Activated CD8-positive, alpha-beta T cell treated with anti-CD3 and anti-CD28 coated beads for 36 hours (primary cell): ENCODE data around the gene PSAPL1. TPM values are rescaled to one million over a fixed set of nuclear protein-coding genes. Genes with fewer than 3 reads are reported as not detected.

Experiments used
- ATAC-seq: fragments of 200-7000 bp; cut with Tn5 transposase; one replicate; pipeline ENCODE4 v1.10.0; 2021; ENCODE audit warnings: mild to moderate bottlenecking, moderate library complexity
- CTCF ChIA-PET: fragments of 350-600 bp; sonication (Branson Sonifier 250); formaldehyde crosslinking; loops from one replicate; lab custom pipeline; 2021; ENCODE audit warnings: antibody characterized with exemption; lab: Charles Lee
- POLR2A ChIA-PET: fragments of 350-600 bp; sonication (Branson Sonifier 250); formaldehyde crosslinking; loops from one replicate; lab custom pipeline; 2021; ENCODE audit warnings: antibody characterized with exemption; lab: Charles Lee
- DNase-seq: peaks from one replicate; pipeline ENCODE4 v3.0.0-alpha.2; 2020
- H3K27ac Mint-ChIP-seq: one replicate; pipeline ENCODE4 v1.8.0; 2021; ENCODE audit warnings: mild to moderate bottlenecking, mixed read lengths
- H3K27me3 Mint-ChIP-seq: one replicate; pipeline ENCODE4 v1.8.0; 2021; ENCODE audit warnings: mixed read lengths
- H3K36me3 Mint-ChIP-seq: one replicate; pipeline ENCODE4 v1.8.0; 2021; ENCODE audit warnings: low read depth, mixed read lengths
- H3K4me1 Mint-ChIP-seq: one replicate; pipeline ENCODE4 v1.8.0; 2021; ENCODE audit warnings: low read depth, mixed read lengths
- H3K4me3 Mint-ChIP-seq: one replicate; pipeline ENCODE4 v1.8.0; 2021; ENCODE audit warnings: mild to moderate bottlenecking, moderate library complexity, mixed read lengths
- H3K9me3 Mint-ChIP-seq: one replicate; pipeline ENCODE4 v1.8.0; 2021; ENCODE audit warnings: mixed read lengths
- CTCF ChIP-seq: fragments of 200-600 bp; IDR thresholded peaks from one replicate; pipeline ENCODE4 v1.8.0; 2022; ENCODE audit warnings: antibody characterized with exemption, mild to moderate bottlenecking
- intact Hi-C: fragments of 100-400 bp; cut with micrococcal nuclease; formaldehyde crosslinking; loops from one replicate; pipeline ENCODE4 v1.10.0; 2022
- total RNA-seq, 2 experiments: library from RNA; stranded (reverse); gene quantifications; one replicate each; pipeline ENCODE4 v1.2.3, GENCODE V29; 2021

Gene PSAPL1
- total RNA-seq, 2 experiments from 2014 or later, result not detected

- H3K27me3 Mint-ChIP-seq, result peaks cover 6% of the 10 kb centered on the region
- intact Hi-C loops, result no loop called here
- no peaks in the 10 kb centered on the region for H3K9me3 Mint-ChIP-seq
- no peaks in the 10 kb centered on the region for H3K4me1 Mint-ChIP-seq
- H3K4me3 Mint-ChIP-seq, result no peak overlapping the region
- no peak overlapping the region for H3K27ac Mint-ChIP-seq
- CTCF ChIA-PET, result no interaction called here
- no peak for ATAC-seq
- POLR2A ChIA-PET, result no interaction called here
- DNase-seq, result no peak
- no peaks in the 10 kb centered on the region for H3K36me3 Mint-ChIP-seq
- TF ChIP-seq CTCF, result no peak
These were observed 42.1 kb upstream of the PSAPL1 start for GRCh38 chr4:7476820-7477219.

- no peaks in the 10 kb centered on the region for H3K4me1 Mint-ChIP-seq
- ChIA-PET POLR2A (interaction anchor here (0.5 kb wide), 1 partner anchor 14 kb away, joined by 3 read pairs; no protein-coding TSS in a partner anchor), CTCF (no interaction called here)
- ATAC-seq (no peak), DNase-seq (no peak)
- no peak for TF ChIP-seq CTCF
- peaks cover 6% of the 10 kb centered on the region for H3K27me3 Mint-ChIP-seq
- H3K27ac Mint-ChIP-seq, result no peak overlapping the region
- no peak overlapping the region for H3K4me3 Mint-ChIP-seq
- intact Hi-C loops, result no loop called here
- no peaks in the 10 kb centered on the region for H3K36me3 Mint-ChIP-seq
- H3K9me3 Mint-ChIP-seq, result no peaks in the 10 kb centered on the region
These were observed 40.5 kb upstream of the PSAPL1 start for GRCh38 chr4:7475207-7475606.

GRCh38 chr4:7474320-7474719, 39.6 kb upstream of the PSAPL1 start:
- POLR2A ChIA-PET, result no interaction called here
- TF ChIP-seq CTCF, result no peak
- ATAC-seq, result no peak
- H3K4me3 Mint-ChIP-seq, result no peak overlapping the region
- CTCF ChIA-PET, result no interaction called here
- H3K9me3 Mint-ChIP-seq, result no peaks in the 10 kb centered on the region
- no peak overlapping the region for H3K27ac Mint-ChIP-seq
- no peak for DNase-seq
- intact Hi-C loops, result no loop called here
- no peaks in the 10 kb centered on the region for H3K4me1 Mint-ChIP-seq
- H3K36me3 Mint-ChIP-seq, result no peaks in the 10 kb centered on the region
- H3K27me3 Mint-ChIP-seq, result peaks cover 6% of the 10 kb centered on the region

- no peaks in the 10 kb centered on the region for H3K36me3 Mint-ChIP-seq
- ChIA-PET CTCF (no interaction called here), POLR2A (no interaction called here)
- peaks cover 6% of the 10 kb centered on the region for H3K27me3 Mint-ChIP-seq
- no peak overlapping the region for H3K27ac Mint-ChIP-seq
- intact Hi-C loops, result no loop called here
- no peak for ATAC-seq
- no peak for TF ChIP-seq CTCF
- DNase-seq, result no peak
- H3K9me3 Mint-ChIP-seq, result no peaks in the 10 kb centered on the region
- no peak overlapping the region for H3K4me3 Mint-ChIP-seq
- H3K4me1 Mint-ChIP-seq, result no peaks in the 10 kb centered on the region
These were observed 38.4 kb upstream of the PSAPL1 start for GRCh38 chr4:7473081-7473480.

GRCh38 chr4:7472442-7473013, 37.8 kb upstream of the PSAPL1 start:
- ChIA-PET POLR2A (no interaction called here), CTCF (no interaction called here)
- Mint-ChIP-seq H3K36me3 (no peaks in the 10 kb centered on the region), H3K4me1 (no peaks in the 10 kb centered on the region), H3K9me3 (no peaks in the 10 kb centered on the region), H3K4me3 (no peak overlapping the region), H3K27me3 (peaks cover 6% of the 10 kb centered on the region), H3K27ac (no peak overlapping the region)
- ATAC-seq, result no peak
- no peak for DNase-seq
- intact Hi-C loops, result no loop called here
- no peak for TF ChIP-seq CTCF
